ENCODE results near the gene CADPS2.
"Not testable (repeated sequence)": the region's sequence is repeated elsewhere in the genome, so short reads cannot be mapped to it uniquely, and the experiment has no call there.

CADPS2 gene

GRCh38 chr7:122682815-122683550, 203.3 kb downstream of the CADPS2 start:
- CTCF ChIA-PET: interaction anchor here (0.7 kb wide), 1 partner anchor 17 kb away, joined by 3 read pairs; no protein-coding TSS in a partner anchor
- POLR2A ChIA-PET (ENCODE audit: low non-redundant PET): no interaction called here
- no peak for TF ChIP-seq CTCF (conservative IDR thresholded peaks at IDR 0.05; ENCODE audit: low read depth)
- no peak overlapping the region for H3K27ac ChIP-seq
- no peak for DNase-seq (ENCODE audit: low spot score)

- H3K27ac ChIP-seq; CTCF ChIA-PET; DNase-seq (ENCODE audit: low spot score); POLR2A ChIA-PET (ENCODE audit: low non-redundant PET): not testable (repeated sequence)
Measured at GRCh38 chr7:122681186-122681585, 205.1 kb downstream of the CADPS2 start.

GRCh38 chr7:122679813-122680212, 206.4 kb downstream of the CADPS2 start:
- ChIA-PET CTCF (no interaction called here), POLR2A (ENCODE audit: low non-redundant PET) (no interaction called here)
- TF ChIP-seq CTCF (conservative IDR thresholded peaks at IDR 0.05; ENCODE audit: low read depth): no peak
- H3K27ac ChIP-seq: no peak overlapping the region
- no peak for DNase-seq (ENCODE audit: low spot score)

- H3K27ac ChIP-seq; DNase-seq (ENCODE audit: low spot score); CTCF ChIA-PET; POLR2A ChIA-PET (ENCODE audit: low non-redundant PET): not testable (repeated sequence)
Measured at GRCh38 chr7:122679269-122679709, 207.0 kb downstream of the CADPS2 start.

GRCh38 chr7:122677149-122677548, 209.1 kb downstream of the CADPS2 start:
- POLR2A ChIA-PET (ENCODE audit: low non-redundant PET): no interaction called here
- no peak for TF ChIP-seq CTCF (conservative IDR thresholded peaks at IDR 0.05; ENCODE audit: low read depth)
- CTCF ChIA-PET: no interaction called here
- H3K27ac ChIP-seq: no peak overlapping the region
- no peak for DNase-seq (ENCODE audit: low spot score)

- H3K27ac ChIP-seq: no peak overlapping the region
- POLR2A ChIA-PET (ENCODE audit: low non-redundant PET): no interaction called here
- CTCF ChIA-PET: no interaction called here
- no peak for TF ChIP-seq CTCF (conservative IDR thresholded peaks at IDR 0.05; ENCODE audit: low read depth)
- no peak for DNase-seq (ENCODE audit: low spot score)
Measured at GRCh38 chr7:122676466-122676865, 209.8 kb downstream of the CADPS2 start.

GRCh38 chr7:122675621-122676020, 210.6 kb downstream of the CADPS2 start:
- ChIA-PET CTCF (no interaction called here), POLR2A (ENCODE audit: low non-redundant PET) (no interaction called here)
- DNase-seq (ENCODE audit: low spot score): no peak
- TF ChIP-seq CTCF (conservative IDR thresholded peaks at IDR 0.05; ENCODE audit: low read depth): no peak
- no peak overlapping the region for H3K27ac ChIP-seq
